Skeletal muscle tissue (tissue), 4 donors: ENCODE results near the gene GNB2. TPM values are rescaled to one million over a fixed set of nuclear protein-coding genes. Genes with fewer than 3 reads are reported as not detected.

Experiments used
- H3K27ac ChIP-seq: one replicate; pipeline ENCODE4 v1.7.0; 2013; ENCODE audit warnings: mild to moderate bottlenecking, low read depth, low read length, inconsistent platforms
- H3K27me3 ChIP-seq, 3 donors: one replicate each; pipeline ENCODE4 v1.7.0; 2013; ENCODE audit warnings: low read length in 3 of 3; ENCODE audit not compliant: control insufficient read depth in 3 of 3, insufficient read depth in 3 of 3
- H3K36me3 ChIP-seq, 3 donors: one replicate each; pipeline ENCODE4 v1.7.0; 2013; ENCODE audit warnings: low read length in 3 of 3; ENCODE audit not compliant: control insufficient read depth in 3 of 3, insufficient read depth in 3 of 3
- H3K4me1 ChIP-seq, 3 donors: one replicate each; pipeline ENCODE4 v1.7.0; 2013; ENCODE audit warnings: low read length in 3 of 3, mild to moderate bottlenecking in 3 of 3; ENCODE audit not compliant: control insufficient read depth in 3 of 3, insufficient read depth in 3 of 3
- H3K4me3 ChIP-seq, 3 donors: one replicate each; pipeline ENCODE4 v1.7.0; 2013; ENCODE audit warnings: low read length in 3 of 3
- H3K9ac ChIP-seq, 3 donors: one replicate each; pipeline ENCODE4 v1.7.0; 2013; ENCODE audit warnings: low read length in 3 of 3, mild to moderate bottlenecking in 3 of 3, moderate library complexity in 2 of 3, low read depth in 1 of 3
- H3K9me3 ChIP-seq, 3 donors: one replicate each; pipeline ENCODE4 v1.7.0; 2013; ENCODE audit warnings: low read length in 3 of 3; ENCODE audit not compliant: control insufficient read depth in 3 of 3
- total RNA-seq: library from RNA; depleted of rRNA; stranded (reverse); fragments of >200 nt; gene quantifications from one replicate; pipeline ENCODE4 v1.2.3, GENCODE V29; 2014
- donor health status: Osteomylitis.

The GNB2 gene
- 48.5 TPM for total RNA-seq

DNA sequence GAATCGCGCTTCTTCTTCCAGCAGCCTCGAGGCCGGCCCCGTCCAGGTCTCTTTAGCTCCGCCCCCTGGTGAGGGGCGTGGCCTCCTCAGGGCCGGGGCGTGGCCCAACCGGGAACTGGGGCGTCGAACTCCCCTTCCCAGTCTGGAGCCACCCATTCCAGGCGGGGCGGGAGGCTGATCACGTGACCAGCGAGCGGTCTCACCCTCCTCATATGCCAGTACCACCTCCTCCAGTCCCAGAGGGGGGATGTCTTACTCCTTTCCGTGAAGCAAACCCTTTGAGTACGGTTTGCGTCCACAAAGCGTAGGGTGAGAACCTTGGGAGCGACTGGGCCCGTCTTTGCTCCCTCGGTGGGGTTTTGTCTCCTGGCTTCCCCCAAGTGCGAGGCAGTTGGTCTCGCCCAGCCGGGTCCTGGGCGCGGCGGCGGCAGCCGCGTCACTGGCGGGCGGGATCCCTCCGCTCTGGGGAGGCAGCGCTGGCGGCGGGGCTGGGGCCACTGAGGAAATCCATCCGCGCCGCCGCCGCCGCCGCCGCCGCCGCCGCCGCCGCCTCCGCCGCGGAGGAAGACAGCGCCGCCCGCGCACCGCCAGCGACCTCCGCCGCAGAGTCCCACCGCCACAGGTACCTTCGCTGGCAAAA is at the start of gene GNB2:
Gene GNB2, plus strand, starts transcription at position 439 of the 640 bp plus-strand sequence. CDS start 2,526 bp downstream, outside the sequence.
- Histone ChIP-seq H3K9me3 (no peaks in the 10 kb centered on the region), H3K9ac (peak within 1 kb of the TSS; percentile 87 to 95 (median 93)), H3K27me3 (no peaks in the 10 kb centered on the region), H3K4me1 (peaks cover 4 to 9% (median 5%) of the 10 kb centered on the region in 3 donors), H3K27ac (peak within 1 kb of the TSS; percentile 98), H3K36me3 (peaks cover 19 to 21% (median 20%) of the 10 kb centered on the region in 3 donors), H3K4me3 (peak within 1 kb of the TSS; percentile 83 to 90 (median 85))

DNA sequence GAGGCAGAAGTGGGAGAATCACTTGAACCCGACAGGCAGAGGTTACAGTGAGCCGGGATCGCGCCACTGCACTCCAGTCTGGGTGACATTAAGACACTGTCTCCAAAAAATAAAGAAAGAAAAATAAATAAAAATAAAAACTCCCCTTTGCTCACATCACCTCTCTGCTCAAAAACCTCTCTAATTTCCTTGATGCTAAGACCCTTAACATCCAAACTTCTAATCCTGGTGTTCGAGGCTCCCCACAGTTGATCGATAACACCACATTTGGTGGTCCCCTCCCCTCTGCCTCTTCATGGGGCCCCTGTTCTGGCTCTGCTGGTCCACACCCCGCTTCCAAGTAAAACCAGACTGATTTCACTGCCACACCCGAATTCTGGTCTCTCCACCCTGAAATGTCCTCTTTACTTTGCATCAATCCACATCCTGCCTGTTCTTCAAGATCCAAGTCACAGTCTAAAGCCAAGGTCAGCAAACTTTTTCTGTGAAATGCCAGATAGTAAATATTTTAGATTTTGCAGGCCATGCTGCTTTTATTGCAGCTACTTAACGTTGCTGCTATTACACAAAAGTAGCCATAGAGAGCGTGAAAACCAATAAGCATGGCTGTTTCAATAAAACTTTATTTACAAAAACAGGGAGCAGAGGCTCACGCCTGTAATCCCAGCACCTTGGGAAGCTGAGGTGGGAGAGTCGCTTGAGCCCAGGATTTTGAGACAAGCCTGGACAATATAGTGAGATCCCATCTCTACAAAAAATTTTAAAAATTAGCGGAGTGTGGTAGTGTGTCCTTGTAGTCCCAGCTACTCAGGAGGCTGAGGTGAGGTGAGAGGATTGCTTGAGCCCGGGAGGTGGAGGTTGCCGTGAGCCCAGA is 49.4 kb upstream of the GNB2 start:
- H3K9me3 ChIP-seq: no peaks in the 10 kb centered on the region
- H3K4me3 ChIP-seq: no peak overlapping the region
- H3K27me3 ChIP-seq: peaks cover 7 to 17% (median 16%) of the 10 kb centered on the region in 3 donors
- H3K36me3 ChIP-seq: peaks cover 0 to 4% (median 0%) of the 10 kb centered on the region in 3 donors
- H3K9ac ChIP-seq: no peak overlapping the region
- no peak overlapping the region for H3K27ac ChIP-seq
- peaks cover 0 to 8% (median 4%) of the 10 kb centered on the region in 3 donors for H3K4me1 ChIP-seq

DNA sequence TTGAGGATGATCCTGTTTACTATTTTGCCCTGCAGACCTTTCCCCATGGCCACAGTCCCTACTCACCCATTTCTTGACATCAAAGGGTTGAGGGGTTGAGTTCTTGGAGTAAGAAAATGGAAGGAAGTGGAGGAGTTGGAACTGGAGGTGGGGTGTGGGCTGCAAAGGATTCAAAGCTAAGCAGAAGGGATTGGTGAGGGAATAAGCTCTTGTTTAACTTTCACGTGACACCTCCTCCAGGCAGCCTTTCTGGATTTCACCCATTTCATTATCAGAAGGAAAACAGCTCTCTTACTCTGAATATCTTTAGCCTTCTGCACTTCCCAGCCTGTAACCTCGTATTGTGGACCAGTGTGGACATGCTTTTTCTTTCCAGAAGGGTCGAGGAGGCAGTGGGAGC is 47.5 kb upstream of the GNB2 start:
- no peaks in the 10 kb centered on the region for H3K9me3 ChIP-seq
- peaks cover 7 to 21% (median 16%) of the 10 kb centered on the region in 3 donors for H3K27me3 ChIP-seq
- no peak overlapping the region for H3K9ac ChIP-seq
- H3K27ac ChIP-seq: no peak overlapping the region
- H3K4me1 ChIP-seq: peaks cover 0 to 8% (median 4%) of the 10 kb centered on the region in 3 donors
- H3K4me3 ChIP-seq: no peak overlapping the region
- no peaks in the 10 kb centered on the region for H3K36me3 ChIP-seq

DNA sequence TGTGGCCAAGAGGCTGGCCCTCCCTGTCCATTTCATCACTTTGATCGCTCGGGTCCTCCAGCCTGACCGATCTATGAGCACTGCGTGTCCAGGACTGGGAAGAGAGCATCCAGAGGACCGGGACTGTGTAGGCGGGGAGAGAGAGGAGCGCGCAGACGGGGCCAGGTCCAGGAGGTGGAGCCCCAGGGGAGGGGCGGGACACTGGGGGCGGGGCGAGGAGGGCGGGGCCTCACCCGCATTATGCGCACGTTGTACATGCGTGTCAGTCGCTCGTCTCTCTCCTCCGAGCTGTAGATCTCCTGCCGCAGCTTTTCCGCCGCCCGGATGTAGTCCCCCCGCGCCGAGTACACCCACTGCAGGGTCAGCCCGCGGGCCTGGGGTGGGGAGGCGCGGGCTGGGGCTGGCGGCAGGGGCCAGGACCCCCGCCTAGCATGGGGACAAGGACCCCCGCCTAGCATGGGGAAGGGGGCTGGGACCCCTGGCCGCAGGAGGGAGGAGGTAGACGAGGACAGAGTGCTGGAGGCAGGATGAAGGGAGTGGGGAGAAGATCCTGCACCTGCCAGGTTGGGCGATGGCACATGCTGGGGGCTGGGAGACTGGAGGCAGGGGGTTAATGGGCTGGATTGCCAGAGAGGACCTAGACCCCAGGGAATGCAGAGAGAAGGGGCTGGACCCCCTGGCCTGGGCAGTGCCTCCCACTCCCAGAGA is 46.9 kb upstream of the GNB2 start:
- peaks cover 0 to 8% (median 4%) of the 10 kb centered on the region in 3 donors for H3K4me1 ChIP-seq
- peaks cover 9 to 23% (median 19%) of the 10 kb centered on the region in 3 donors for H3K27me3 ChIP-seq
- H3K36me3 ChIP-seq: no peaks in the 10 kb centered on the region
- no peak overlapping the region for H3K27ac ChIP-seq
- peak overlapping the region in 2 of 3 donors; percentile 13 to 26 for H3K4me3 ChIP-seq
- no peaks in the 10 kb centered on the region for H3K9me3 ChIP-seq
- peak overlapping the region in 1 of 3 donors; percentile 25 for H3K9ac ChIP-seq

DNA sequence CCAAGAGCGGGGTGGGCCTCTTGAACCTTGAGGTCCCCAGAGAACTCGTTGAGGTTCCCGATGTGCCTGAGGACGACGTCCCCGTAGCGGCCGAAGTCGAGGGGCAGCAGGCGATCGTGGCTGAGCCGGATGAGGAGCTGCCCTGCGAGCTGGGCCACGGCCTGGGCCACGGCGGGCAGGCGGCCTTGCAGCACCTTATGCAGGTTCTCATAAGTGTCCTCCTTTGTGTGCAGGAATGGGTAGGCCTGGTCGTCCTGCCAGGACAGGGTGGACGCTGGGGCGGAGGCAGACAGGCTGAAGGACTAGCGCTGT is 46.3 kb upstream of the GNB2 start:
- Histone ChIP-seq H3K27me3 (peaks cover 14 to 28% (median 23%) of the 10 kb centered on the region in 3 donors), H3K4me3 (no peak overlapping the region), H3K9me3 (no peaks in the 10 kb centered on the region), H3K9ac (no peak overlapping the region), H3K4me1 (peaks cover 0 to 8% (median 4%) of the 10 kb centered on the region in 3 donors), H3K27ac (no peak overlapping the region), H3K36me3 (no peaks in the 10 kb centered on the region)

DNA sequence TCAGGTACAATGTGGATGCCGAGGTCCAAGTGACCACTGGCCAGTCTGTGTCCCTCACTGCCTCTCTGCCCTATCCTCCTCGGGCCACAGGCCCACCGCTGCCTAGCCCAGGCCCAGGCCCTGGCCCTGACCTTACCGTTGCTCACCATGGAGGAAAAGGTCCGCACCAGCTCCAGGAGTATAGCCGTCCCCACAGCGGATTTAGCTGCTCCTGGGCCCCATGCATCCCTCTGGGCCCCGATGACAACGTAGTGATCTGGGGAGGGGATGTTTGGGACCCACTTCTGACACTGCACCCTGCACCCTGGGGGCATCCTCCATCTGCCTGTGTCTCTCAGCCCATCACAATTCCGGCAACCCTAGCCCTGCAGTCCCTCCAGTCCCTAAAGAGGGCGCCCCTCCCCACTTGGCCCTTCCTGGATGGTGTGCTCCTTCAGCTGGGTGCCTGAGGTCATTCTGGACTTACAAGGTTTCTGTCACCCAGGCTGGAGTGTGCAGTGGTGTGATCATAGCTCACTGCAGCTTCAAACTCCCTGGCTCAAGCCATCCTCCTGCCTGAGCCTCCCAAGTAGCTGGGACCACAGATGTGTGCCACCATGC is 44.3 kb upstream of the GNB2 start:
- Histone ChIP-seq H3K9ac (no peak overlapping the region), H3K9me3 (no peaks in the 10 kb centered on the region), H3K36me3 (no peaks in the 10 kb centered on the region), H3K4me1 (peaks cover 7 to 15% (median 12%) of the 10 kb centered on the region in 3 donors), H3K27ac (no peak overlapping the region), H3K4me3 (no peak overlapping the region), H3K27me3 (peaks cover 29 to 44% (median 40%) of the 10 kb centered on the region in 3 donors)

DNA sequence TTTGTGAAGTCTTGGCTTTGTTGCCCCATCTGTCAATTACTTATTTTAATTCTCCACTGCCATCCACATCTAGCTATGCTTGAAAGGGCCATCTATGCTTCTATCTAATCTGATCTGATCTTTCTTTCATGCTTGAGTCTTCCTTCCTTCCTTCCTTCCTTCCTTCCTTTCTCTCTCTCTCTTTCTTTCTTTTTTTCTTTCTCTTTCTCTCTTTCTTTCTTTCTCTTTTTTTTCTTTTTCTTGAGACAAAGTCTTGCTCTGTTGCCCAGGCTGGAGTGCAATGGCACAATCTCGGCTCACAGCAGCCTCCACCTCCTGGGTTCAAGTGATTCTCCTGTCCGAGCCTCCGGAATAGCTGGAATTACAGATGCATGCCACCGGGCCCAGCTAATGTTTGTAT is 43.5 kb upstream of the GNB2 start:
- peaks cover 7 to 15% (median 12%) of the 10 kb centered on the region in 3 donors for H3K4me1 ChIP-seq
- H3K27me3 ChIP-seq: peaks cover 32 to 44% (median 44%) of the 10 kb centered on the region in 3 donors
- no peak overlapping the region for H3K9ac ChIP-seq

DNA sequence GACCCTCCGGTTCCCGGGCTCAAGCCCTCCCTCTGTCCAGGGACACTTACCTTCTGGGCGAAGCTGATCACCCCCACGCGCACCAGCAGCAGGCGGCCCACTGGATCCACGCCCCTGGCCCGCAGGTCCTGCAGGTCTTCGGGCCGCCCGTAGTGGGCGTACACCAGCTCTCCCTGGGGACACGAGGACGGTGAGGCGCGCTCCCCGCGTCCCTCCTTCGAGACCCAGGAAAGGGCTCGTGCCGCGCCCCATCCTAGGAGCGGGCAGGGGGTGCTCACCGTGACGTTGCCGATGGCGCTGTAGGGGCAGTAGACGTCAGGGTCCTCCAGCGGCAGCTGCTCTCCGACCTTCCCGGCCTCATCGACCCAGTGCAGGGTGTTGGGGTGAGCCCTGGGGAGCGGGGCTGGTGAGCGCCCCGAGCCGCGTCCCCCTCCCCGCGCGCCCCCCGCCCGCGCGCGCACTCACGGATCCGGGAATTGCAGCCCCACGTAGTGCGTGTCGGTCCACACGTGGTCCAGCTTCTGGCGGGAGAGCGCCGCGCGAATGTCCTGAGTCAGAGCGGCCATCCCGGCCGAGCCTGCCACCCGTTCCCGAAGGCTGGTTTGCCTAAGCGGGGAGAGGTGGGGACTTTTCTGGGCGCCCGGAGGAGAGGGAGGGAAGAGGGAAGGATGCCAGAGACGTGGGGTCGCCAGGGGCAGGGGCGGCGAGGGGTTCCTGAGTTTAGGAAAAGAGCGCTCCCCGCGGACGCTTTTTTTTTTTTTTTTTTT is 40.4 kb upstream of the GNB2 start:
- Histone ChIP-seq H3K27me3 (peaks cover 25 to 28% (median 27%) of the 10 kb centered on the region in 3 donors), H3K9ac (peak overlapping the region in 1 of 3 donors; percentile 16), H3K4me1 (peaks cover 7 to 8% (median 7%) of the 10 kb centered on the region in 3 donors), H3K27ac (no peak overlapping the region), H3K4me3 (peak overlapping the region; percentile 28 to 58 (median 54)), H3K36me3 (no peaks in the 10 kb centered on the region), H3K9me3 (no peaks in the 10 kb centered on the region)

More for the DNA sequence above, 43.5 kb upstream of the GNB2 start:
- Histone ChIP-seq H3K36me3 (no peaks in the 10 kb centered on the region), H3K4me3 (no peak overlapping the region), H3K9me3 (no peaks in the 10 kb centered on the region), H3K27ac (no peak overlapping the region)

DNA sequence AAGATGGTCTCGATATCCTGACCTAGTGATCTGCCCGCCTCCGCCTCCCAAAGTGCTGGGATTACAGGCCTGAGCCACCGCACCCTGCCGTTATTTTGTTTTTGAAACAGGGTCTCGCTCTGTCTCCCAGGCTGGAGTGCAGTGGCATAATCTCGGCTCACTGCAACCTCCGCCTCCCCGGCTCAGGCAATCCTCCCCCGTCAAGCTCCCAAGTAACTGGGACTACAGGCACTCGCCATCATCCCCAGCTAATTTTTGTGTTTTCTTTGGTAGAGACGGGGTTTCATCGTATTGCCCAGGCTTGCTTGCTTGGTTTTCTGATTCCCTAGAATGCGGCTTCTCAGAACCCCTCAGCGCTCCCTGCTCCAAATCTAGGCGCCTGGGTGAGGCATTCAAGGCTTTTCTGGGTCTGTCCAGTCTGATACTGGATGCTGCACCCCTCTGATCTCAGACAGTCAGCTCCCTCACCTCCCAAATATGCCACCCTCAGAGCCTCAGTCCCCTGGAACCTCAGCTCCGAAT is 33.5 kb upstream of the GNB2 start:
- H3K36me3 ChIP-seq: no peaks in the 10 kb centered on the region
- no peaks in the 10 kb centered on the region for H3K4me1 ChIP-seq
- H3K27me3 ChIP-seq: peaks cover 8 to 31% (median 30%) of the 10 kb centered on the region in 3 donors
- H3K27ac ChIP-seq: no peak overlapping the region
- H3K9ac ChIP-seq: no peak overlapping the region
- H3K9me3 ChIP-seq: no peaks in the 10 kb centered on the region
- H3K4me3 ChIP-seq: no peak overlapping the region
